WI38 (cell line): ENCODE results near the gene COL2A1.
A peak's percentile ranks its signal among the peaks of the same experiment; 100 is the strongest.

Experiments used
- H3K4me3 ChIP-seq: 2 replicates; pipeline ENCODE4 v1.5.1; 2011; ENCODE audit warnings: low read depth, mild to moderate bottlenecking, control low read depth, low read length
- TF ChIP-seq, protein P1 (sequence below): IDR thresholded peaks from 2 replicates; pipeline ENCODE4 v1.5.1; 2012; ENCODE audit warnings: low read depth, mild to moderate bottlenecking, control low read depth, low read length

Gene COL2A1

DNA sequence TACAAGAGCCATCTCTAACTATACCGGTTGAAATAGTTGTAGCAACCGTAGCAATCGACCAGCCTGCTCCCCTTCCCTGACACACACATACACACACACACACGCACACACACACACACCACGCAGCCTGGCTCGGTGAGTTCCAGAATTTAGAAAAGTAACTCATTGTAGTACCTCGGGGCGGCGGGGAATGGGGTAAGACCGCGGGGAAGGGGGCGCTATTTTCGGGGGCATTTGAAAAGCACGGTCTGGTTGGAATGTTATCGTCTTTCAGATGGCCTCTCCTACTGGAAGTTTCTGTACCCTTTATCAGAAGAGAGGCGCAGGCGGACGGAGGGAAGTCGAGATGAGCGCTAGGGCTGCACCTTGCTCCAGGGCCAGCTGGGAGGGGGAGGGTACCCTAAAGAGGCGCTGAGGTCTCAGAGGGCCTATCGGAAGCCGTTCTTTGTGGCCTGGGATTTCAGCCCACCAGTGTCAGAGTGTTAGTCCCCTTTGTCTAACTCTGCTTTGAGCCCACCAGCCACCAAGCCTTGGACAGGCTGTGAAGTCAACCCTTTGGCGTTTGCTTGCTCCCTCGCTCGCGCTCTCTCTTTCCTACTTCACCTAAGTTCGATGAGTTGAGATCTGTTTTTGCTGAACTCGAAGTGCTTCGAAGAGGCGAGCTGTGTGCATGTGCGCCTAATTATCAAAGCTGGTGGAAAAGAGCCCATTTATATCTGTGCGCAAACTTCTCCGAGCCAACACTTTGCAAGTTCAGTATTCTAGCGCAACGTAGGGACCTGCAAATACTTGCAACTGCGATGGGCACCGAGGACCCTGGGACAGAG is 837 bp downstream of the COL2A1 start:
- TF ChIP-seq, protein P1, sequence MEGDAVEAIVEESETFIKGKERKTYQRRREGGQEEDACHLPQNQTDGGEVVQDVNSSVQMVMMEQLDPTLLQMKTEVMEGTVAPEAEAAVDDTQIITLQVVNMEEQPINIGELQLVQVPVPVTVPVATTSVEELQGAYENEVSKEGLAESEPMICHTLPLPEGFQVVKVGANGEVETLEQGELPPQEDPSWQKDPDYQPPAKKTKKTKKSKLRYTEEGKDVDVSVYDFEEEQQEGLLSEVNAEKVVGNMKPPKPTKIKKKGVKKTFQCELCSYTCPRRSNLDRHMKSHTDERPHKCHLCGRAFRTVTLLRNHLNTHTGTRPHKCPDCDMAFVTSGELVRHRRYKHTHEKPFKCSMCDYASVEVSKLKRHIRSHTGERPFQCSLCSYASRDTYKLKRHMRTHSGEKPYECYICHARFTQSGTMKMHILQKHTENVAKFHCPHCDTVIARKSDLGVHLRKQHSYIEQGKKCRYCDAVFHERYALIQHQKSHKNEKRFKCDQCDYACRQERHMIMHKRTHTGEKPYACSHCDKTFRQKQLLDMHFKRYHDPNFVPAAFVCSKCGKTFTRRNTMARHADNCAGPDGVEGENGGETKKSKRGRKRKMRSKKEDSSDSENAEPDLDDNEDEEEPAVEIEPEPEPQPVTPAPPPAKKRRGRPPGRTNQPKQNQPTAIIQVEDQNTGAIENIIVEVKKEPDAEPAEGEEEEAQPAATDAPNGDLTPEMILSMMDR = no peak
- H3K4me3 ChIP-seq = peak overlapping the region; percentile 23; the same call in 1 of the 2 replicates

DNA sequence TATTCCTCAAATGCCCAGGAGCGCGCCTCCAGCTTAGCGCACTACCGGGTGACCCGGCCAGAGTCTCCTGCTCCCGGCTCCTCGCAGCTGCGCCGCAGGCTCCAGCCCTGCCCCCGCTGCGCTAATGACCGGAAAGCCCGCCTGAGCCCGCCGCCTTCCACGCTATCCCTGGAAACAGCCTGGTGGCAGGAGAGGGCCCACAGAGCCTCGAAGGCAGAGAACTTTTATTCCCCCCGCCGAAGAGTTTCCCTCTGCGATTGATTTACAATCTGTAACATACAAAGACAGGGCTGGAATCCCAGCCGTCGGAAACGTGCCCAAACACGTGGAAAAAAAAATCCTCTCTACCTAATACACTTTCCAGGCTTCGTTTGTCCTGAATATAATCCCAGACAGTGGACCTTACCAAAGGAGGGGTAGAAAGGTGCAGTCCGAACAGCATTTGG is 1.5 kb downstream of the COL2A1 start:
- TF ChIP-seq, protein P1 = no peak
- no peak overlapping the region for H3K4me3 ChIP-seq

DNA sequence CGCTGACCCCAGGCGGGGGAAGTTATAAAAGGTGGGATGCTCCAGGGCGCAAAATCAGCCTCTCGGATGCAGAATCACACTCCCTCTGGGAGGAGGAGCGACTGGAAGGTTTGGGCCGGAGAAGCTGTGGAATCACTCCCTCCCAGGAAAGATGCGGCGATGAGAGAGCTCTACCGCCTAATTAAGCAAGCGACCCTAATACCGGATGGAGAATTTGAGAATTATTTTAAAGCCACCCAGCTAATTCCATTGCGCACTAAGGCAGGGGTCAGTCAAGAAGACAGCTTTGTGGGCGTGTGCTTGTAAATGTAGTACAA is 1.9 kb downstream of the COL2A1 start:
- H3K4me3 ChIP-seq = peak overlapping the region; percentile 62
- TF ChIP-seq, protein P1 = no peak

DNA sequence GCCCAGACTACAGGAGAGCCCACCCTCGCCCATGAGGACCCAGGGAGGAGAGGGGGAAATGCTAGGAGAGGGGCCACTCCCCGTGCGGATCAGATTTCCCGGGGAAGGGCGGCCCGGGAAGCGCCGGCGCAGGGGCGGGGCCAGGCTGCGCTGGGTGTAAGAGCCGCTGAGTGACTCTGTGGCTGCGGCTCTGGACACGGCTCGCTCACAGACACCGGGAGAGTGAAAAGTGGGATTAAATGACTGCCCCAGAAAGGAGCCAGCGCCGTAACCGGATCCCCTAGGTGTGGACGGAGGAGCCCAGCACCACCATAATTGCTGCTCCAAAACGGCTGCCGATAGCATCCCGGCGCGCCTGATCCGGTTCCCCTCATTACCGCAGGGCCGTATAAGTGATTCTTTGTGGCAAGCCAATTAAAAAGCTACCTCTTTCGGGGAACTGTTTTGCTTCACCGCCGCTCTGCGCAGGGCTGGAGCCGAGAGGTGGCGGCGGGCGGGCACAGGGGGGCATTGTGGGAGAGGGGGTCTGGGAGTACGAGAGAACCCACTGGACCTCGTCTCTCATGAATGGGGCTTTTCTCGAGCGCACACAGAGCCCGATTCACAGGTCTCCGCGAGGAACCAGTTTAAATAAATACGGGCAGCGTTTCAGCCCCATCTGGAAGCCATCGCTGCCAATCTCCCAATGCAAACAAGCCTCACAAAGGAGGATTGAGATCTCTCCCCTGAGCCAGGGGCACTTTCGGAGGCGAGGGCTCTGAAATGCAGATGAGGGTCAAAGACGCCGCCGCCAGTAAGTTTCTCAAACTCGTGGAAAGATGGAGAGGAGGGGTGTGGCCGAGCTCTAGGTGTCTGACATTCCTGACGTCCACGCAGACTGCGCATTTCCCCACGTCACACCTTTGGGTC is 2.5 kb downstream of the COL2A1 start:
- TF ChIP-seq, protein P1 = no peak
- peak overlapping the region; percentile 62 for H3K4me3 ChIP-seq

DNA sequence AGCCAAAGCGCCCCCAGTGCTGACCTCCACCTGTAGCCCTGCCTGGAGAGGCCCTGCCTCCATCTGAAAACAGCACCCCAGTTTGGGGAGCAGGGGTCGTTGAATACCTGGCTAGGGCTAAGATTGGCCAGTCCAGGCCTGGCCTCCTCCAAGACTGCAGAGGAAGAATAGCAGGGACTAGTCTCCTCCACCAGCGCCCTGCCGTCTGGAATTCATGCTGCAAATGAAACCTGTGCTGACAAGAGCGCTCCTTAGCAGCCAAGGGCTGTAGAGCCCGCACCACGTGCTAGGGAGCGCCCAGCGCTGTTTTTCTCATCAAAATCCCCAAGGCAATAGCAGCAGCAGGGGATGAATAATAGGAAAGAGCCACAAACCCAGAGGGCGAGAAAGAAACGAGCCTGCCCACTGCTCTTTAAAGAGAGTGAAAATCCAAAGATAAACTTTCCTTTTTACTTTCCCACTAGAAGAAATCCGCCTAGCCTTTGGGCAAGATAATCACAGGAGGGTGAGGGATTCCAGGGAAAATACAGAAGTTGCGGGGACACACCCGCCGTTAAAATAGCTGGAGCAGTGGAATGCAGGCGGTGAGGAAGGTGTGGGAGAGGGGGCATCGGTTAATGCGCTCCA is 3.3 kb downstream of the COL2A1 start:
- TF ChIP-seq, protein P1 = no peak
- H3K4me3 ChIP-seq = peak overlapping the region; percentile 62

DNA sequence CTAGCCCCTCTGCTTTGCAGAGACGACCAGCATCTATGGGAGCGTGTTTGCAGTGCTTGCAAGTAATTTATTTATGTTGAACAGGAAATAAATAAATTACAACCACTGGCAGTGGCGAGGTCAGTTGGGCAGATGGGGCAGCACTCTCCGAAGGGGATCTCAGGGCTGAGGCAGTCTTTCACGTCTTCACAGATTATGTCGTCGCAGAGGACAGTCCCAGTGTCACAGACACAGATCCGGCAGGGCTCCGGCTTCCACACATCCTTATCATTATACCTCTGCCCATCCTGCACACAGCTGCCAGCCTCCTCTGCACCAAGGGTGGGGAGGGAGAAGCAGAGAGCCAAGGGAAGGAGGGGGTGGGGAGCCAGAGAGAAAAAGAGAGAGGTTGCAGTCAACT is 4.5 kb downstream of the COL2A1 start:
- TF ChIP-seq, protein P1 = no peak
- H3K4me3 ChIP-seq = no peak overlapping the region

DNA sequence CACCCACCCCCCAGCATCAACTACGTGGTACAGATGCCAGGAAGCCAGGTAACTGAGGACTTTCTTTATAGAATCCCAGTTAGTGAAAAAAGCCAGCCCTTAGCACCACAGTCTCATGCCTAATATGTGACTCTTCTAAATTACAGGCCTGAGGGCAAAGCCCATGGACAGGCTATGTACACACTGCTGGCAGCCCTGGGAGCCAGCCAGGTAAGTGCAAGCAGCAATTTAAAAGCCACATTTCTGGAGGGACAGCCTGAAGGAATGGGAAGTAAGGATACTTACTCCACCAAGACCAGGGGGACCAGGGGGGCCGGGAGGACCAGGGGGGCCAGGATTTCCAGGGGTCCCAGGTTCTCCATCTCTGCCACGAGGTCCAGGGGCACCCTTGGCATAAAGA is 7.0 kb downstream of the COL2A1 start:
- TF ChIP-seq, protein P1 = no peak
- H3K4me3 ChIP-seq = no peak overlapping the region
